GM12801 (cell line): Measurements from ENCODE around the gene ZDHHC24.

ENCODE experiments used
- CTCF ChIP-seq: IDR thresholded peaks from one replicate; pipeline ENCODE4 v1.5.1; 2011; ENCODE audit warnings: control low read depth; ENCODE audit not compliant: insufficient read length; ENCODE audit errors: extremely low read depth

The ZDHHC24 gene

GRCh38 chr11:66562907-66563583, 17.2 kb upstream of the ZDHHC24 start:
- TF ChIP-seq CTCF = no peak

GRCh38 chr11:66562275-66562674, 16.4 kb upstream of the ZDHHC24 start:
- TF ChIP-seq CTCF = no peak

GRCh38 chr11:66561975-66562248, 16.1 kb upstream of the ZDHHC24 start:
- TF ChIP-seq CTCF = no peak

GRCh38 chr11:66561178-66561974, 15.5 kb upstream of the ZDHHC24 start:
- no peak for TF ChIP-seq CTCF

GRCh38 chr11:66559866-66560676, 14.2 kb upstream of the ZDHHC24 start:
- TF ChIP-seq CTCF = no peak

GRCh38 chr11:66559142-66559865, 13.5 kb upstream of the ZDHHC24 start:
- no peak for TF ChIP-seq CTCF
